ENCODE results near the gene G2E3.
"Not testable (repeated sequence)": the region's sequence is repeated elsewhere in the genome, so short reads cannot be mapped to it uniquely, and the experiment has no call there.

The G2E3 gene

GRCh38 chr14:30625533-30625932 lies 66.6 kb downstream of the G2E3 start:
- no peaks in the 10 kb centered on the region for H3K9me3 ChIP-seq (ENCODE audit: control insufficient read depth, low read length)
- no peak overlapping the region for H3K27ac ChIP-seq (ENCODE audit: low read depth, low read length, severe bottlenecking)
- H3K36me3 ChIP-seq (ENCODE audit: control insufficient read depth, insufficient read depth, low read length): peaks cover 18% of the 10 kb centered on the region
- 100% methylated on average over 1 of the region's 3 CpGs for WGBS, 2 experiments (ENCODE audit: insufficient coverage in 2 of 2)
- H3K4me1 ChIP-seq (ENCODE audit: control insufficient read depth, insufficient read depth, low read length, poor library complexity, severe bottlenecking): no peaks in the 10 kb centered on the region
- H3K4me3 ChIP-seq (ENCODE audit: extremely low read depth, insufficient read depth, low read length, poor library complexity, severe bottlenecking): no peak overlapping the region

GRCh38 chr14:30629432-30629831 lies 70.5 kb downstream of the G2E3 start:
- not testable (repeated sequence) for H3K4me1 ChIP-seq (ENCODE audit: control insufficient read depth, insufficient read depth, low read length, poor library complexity, severe bottlenecking); H3K27ac ChIP-seq (ENCODE audit: low read depth, low read length, severe bottlenecking); H3K4me3 ChIP-seq (ENCODE audit: extremely low read depth, insufficient read depth, low read length, poor library complexity, severe bottlenecking); H3K9me3 ChIP-seq (ENCODE audit: control insufficient read depth, low read length)
- 78 to 89% methylated on average over 3 to 4 of the region's 8 CpGs for WGBS, 2 experiments (ENCODE audit: insufficient coverage in 2 of 2)
- peaks cover 43% of the 10 kb centered on the region for H3K36me3 ChIP-seq (ENCODE audit: control insufficient read depth, insufficient read depth, low read length)

GRCh38 chr14:30630248-30630647 lies 71.3 kb downstream of the G2E3 start:
- Histone ChIP-seq H3K9me3 (ENCODE audit: control insufficient read depth, low read length) (no peaks in the 10 kb centered on the region), H3K27ac (ENCODE audit: low read depth, low read length, severe bottlenecking) (no peak overlapping the region), H3K36me3 (ENCODE audit: control insufficient read depth, insufficient read depth, low read length) (peaks cover 47% of the 10 kb centered on the region), H3K4me3 (ENCODE audit: extremely low read depth, insufficient read depth, low read length, poor library complexity, severe bottlenecking) (no peak overlapping the region), H3K4me1 (ENCODE audit: control insufficient read depth, insufficient read depth, low read length, poor library complexity, severe bottlenecking) (no peaks in the 10 kb centered on the region)

GRCh38 chr14:30632730-30633129 lies 73.8 kb downstream of the G2E3 start:
- no peak overlapping the region for H3K4me3 ChIP-seq (ENCODE audit: extremely low read depth, insufficient read depth, low read length, poor library complexity, severe bottlenecking)
- H3K4me1 ChIP-seq (ENCODE audit: control insufficient read depth, insufficient read depth, low read length, poor library complexity, severe bottlenecking): no peaks in the 10 kb centered on the region
- no peak overlapping the region for H3K27ac ChIP-seq (ENCODE audit: low read depth, low read length, severe bottlenecking)
- WGBS, 2 experiments (ENCODE audit: insufficient coverage in 2 of 2): 100% methylated on average over 1 of the region's 1 CpG; no CpG with 5 or more reads in 1 of the 2 experiments
- H3K36me3 ChIP-seq (ENCODE audit: control insufficient read depth, insufficient read depth, low read length): peaks cover 40% of the 10 kb centered on the region
- H3K9me3 ChIP-seq (ENCODE audit: control insufficient read depth, low read length): no peaks in the 10 kb centered on the region

GRCh38 chr14:30638926-30639325 lies 80.0 kb downstream of the G2E3 start:
- no peak overlapping the region for H3K4me3 ChIP-seq (ENCODE audit: extremely low read depth, insufficient read depth, low read length, poor library complexity, severe bottlenecking)
- no peaks in the 10 kb centered on the region for H3K4me1 ChIP-seq (ENCODE audit: control insufficient read depth, insufficient read depth, low read length, poor library complexity, severe bottlenecking)
- WGBS, 2 experiments (ENCODE audit: insufficient coverage in 2 of 2): 87 to 88% methylated on average over 3 of the region's 3 CpGs
- H3K27ac ChIP-seq (ENCODE audit: low read depth, low read length, severe bottlenecking): no peak overlapping the region
- H3K9me3 ChIP-seq (ENCODE audit: control insufficient read depth, low read length): no peaks in the 10 kb centered on the region
- H3K36me3 ChIP-seq (ENCODE audit: control insufficient read depth, insufficient read depth, low read length): peaks cover 39% of the 10 kb centered on the region

- H3K4me3 ChIP-seq (ENCODE audit: extremely low read depth, insufficient read depth, low read length, poor library complexity, severe bottlenecking): no peak overlapping the region
- peaks cover 9% of the 10 kb centered on the region for H3K9me3 ChIP-seq (ENCODE audit: control insufficient read depth, low read length)
- peaks cover 47% of the 10 kb centered on the region for H3K36me3 ChIP-seq (ENCODE audit: control insufficient read depth, insufficient read depth, low read length)
- WGBS, 2 experiments (ENCODE audit: insufficient coverage in 2 of 2): no CpG with 5 or more reads among the region's 1 CpG
- H3K4me1 ChIP-seq (ENCODE audit: control insufficient read depth, insufficient read depth, low read length, poor library complexity, severe bottlenecking): no peaks in the 10 kb centered on the region
- H3K27ac ChIP-seq (ENCODE audit: low read depth, low read length, severe bottlenecking): no peak overlapping the region
Measured at GRCh38 chr14:30641207-30641606, 82.2 kb downstream of the G2E3 start.

- not testable (repeated sequence) for H3K27ac ChIP-seq (ENCODE audit: low read depth, low read length, severe bottlenecking); H3K9me3 ChIP-seq (ENCODE audit: control insufficient read depth, low read length); H3K4me1 ChIP-seq (ENCODE audit: control insufficient read depth, insufficient read depth, low read length, poor library complexity, severe bottlenecking); H3K4me3 ChIP-seq (ENCODE audit: extremely low read depth, insufficient read depth, low read length, poor library complexity, severe bottlenecking)
- peaks cover 61% of the 10 kb centered on the region for H3K36me3 ChIP-seq (ENCODE audit: control insufficient read depth, insufficient read depth, low read length)
- WGBS, 2 experiments (ENCODE audit: insufficient coverage in 2 of 2): 83 to 89% methylated on average over 1 to 3 of the region's 5 CpGs
Measured at GRCh38 chr14:30644462-30644861, 85.5 kb downstream of the G2E3 start.

- Histone ChIP-seq H3K36me3 (ENCODE audit: control insufficient read depth, insufficient read depth, low read length) (peaks cover 61% of the 10 kb centered on the region), H3K27ac (ENCODE audit: low read depth, low read length, severe bottlenecking) (no peak overlapping the region), H3K4me3 (ENCODE audit: extremely low read depth, insufficient read depth, low read length, poor library complexity, severe bottlenecking) (no peak overlapping the region), H3K4me1 (ENCODE audit: control insufficient read depth, insufficient read depth, low read length, poor library complexity, severe bottlenecking) (no peaks in the 10 kb centered on the region), H3K9me3 (ENCODE audit: control insufficient read depth, low read length) (peaks cover 9% of the 10 kb centered on the region)
- WGBS, 2 experiments (ENCODE audit: insufficient coverage in 2 of 2): no CpG with 5 or more reads among the region's 2 CpGs
Measured at GRCh38 chr14:30645600-30645999, 86.6 kb downstream of the G2E3 start.

- WGBS, 2 experiments (ENCODE audit: insufficient coverage in 2 of 2): 75 to 100% methylated on average over 2 of the region's 2 CpGs
Measured at GRCh38 chr14:30648471-30648870, 89.5 kb downstream of the G2E3 start.

GRCh38 chr14:30651937-30652336 lies 93.0 kb downstream of the G2E3 start:
- H3K4me1 ChIP-seq (ENCODE audit: control insufficient read depth, insufficient read depth, low read length, poor library complexity, severe bottlenecking): no peaks in the 10 kb centered on the region
- WGBS, 2 experiments (ENCODE audit: insufficient coverage in 2 of 2): 100% methylated on average over 1 of the region's 6 CpGs; no CpG with 5 or more reads in 1 of the 2 experiments
- no peaks in the 10 kb centered on the region for H3K9me3 ChIP-seq (ENCODE audit: control insufficient read depth, low read length)
- H3K4me3 ChIP-seq (ENCODE audit: extremely low read depth, insufficient read depth, low read length, poor library complexity, severe bottlenecking): no peak overlapping the region
- peaks cover 55% of the 10 kb centered on the region for H3K36me3 ChIP-seq (ENCODE audit: control insufficient read depth, insufficient read depth, low read length)
- no peak overlapping the region for H3K27ac ChIP-seq (ENCODE audit: low read depth, low read length, severe bottlenecking)

More at GRCh38 chr14:30648471-30648870, 89.5 kb downstream of the G2E3 start:
- H3K9me3 ChIP-seq (ENCODE audit: control insufficient read depth, low read length): peaks cover 9% of the 10 kb centered on the region
- H3K4me3 ChIP-seq (ENCODE audit: extremely low read depth, insufficient read depth, low read length, poor library complexity, severe bottlenecking): no peak overlapping the region
- H3K36me3 ChIP-seq (ENCODE audit: control insufficient read depth, insufficient read depth, low read length): peaks cover 64% of the 10 kb centered on the region
- H3K27ac ChIP-seq (ENCODE audit: low read depth, low read length, severe bottlenecking): no peak overlapping the region
- no peaks in the 10 kb centered on the region for H3K4me1 ChIP-seq (ENCODE audit: control insufficient read depth, insufficient read depth, low read length, poor library complexity, severe bottlenecking)

GRCh38 chr14:30655124-30655523 lies 96.2 kb downstream of the G2E3 start:
- peaks cover 57% of the 10 kb centered on the region for H3K36me3 ChIP-seq (ENCODE audit: control insufficient read depth, insufficient read depth, low read length)
- H3K9me3 ChIP-seq (ENCODE audit: control insufficient read depth, low read length): no peaks in the 10 kb centered on the region
- H3K27ac ChIP-seq (ENCODE audit: low read depth, low read length, severe bottlenecking): no peak overlapping the region
- no peaks in the 10 kb centered on the region for H3K4me1 ChIP-seq (ENCODE audit: control insufficient read depth, insufficient read depth, low read length, poor library complexity, severe bottlenecking)
- H3K4me3 ChIP-seq (ENCODE audit: extremely low read depth, insufficient read depth, low read length, poor library complexity, severe bottlenecking): no peak overlapping the region

- no peaks in the 10 kb centered on the region for H3K9me3 ChIP-seq (ENCODE audit: control insufficient read depth, low read length)
- WGBS, 2 experiments (ENCODE audit: insufficient coverage in 2 of 2): 90 to 100% methylated on average over 2 of the region's 3 CpGs
- no peak overlapping the region for H3K27ac ChIP-seq (ENCODE audit: low read depth, low read length, severe bottlenecking)
- no peaks in the 10 kb centered on the region for H3K4me1 ChIP-seq (ENCODE audit: control insufficient read depth, insufficient read depth, low read length, poor library complexity, severe bottlenecking)
- peaks cover 57% of the 10 kb centered on the region for H3K36me3 ChIP-seq (ENCODE audit: control insufficient read depth, insufficient read depth, low read length)
- no peak overlapping the region for H3K4me3 ChIP-seq (ENCODE audit: extremely low read depth, insufficient read depth, low read length, poor library complexity, severe bottlenecking)
Measured at GRCh38 chr14:30655658-30656057, 96.7 kb downstream of the G2E3 start.
